Fibroblast of villous mesenchyme (primary cell): ENCODE measurements around the gene MPO. TPM values are rescaled to one million over a fixed set of nuclear protein-coding genes. Genes with fewer than 3 reads are reported as not detected.

Experiments
- DNase-seq: peaks from one replicate; pipeline ENCODE4 v3.0.0-alpha.2; 2010; ENCODE audit warnings: low read depth
- H3K4me3 ChIP-seq: 2 replicates; pipeline ENCODE4 v1.5.1; 2011; ENCODE audit warnings: low read depth, mild to moderate bottlenecking, low read length
- CTCF ChIP-seq: IDR thresholded peaks from 2 replicates; pipeline ENCODE4 v1.5.1; 2012; ENCODE audit warnings: low read depth, mild to moderate bottlenecking, low read length; ENCODE audit not compliant: insufficient read depth
- total RNA-seq: library from RNA; depleted of rRNA; stranded (reverse); fragments of >200 nt; gene quantifications from 2 replicates; pipeline ENCODE4 v1.2.3, GENCODE V29; 2012

The MPO gene
- total RNA-seq, 1 donor = not detected

- DNase-seq = no peak
- no peak for TF ChIP-seq CTCF
- H3K4me3 ChIP-seq = no peak overlapping the region
These were observed 46.1 kb upstream of the MPO start for GRCh38 chr17:58326609-58327362.

- TF ChIP-seq CTCF = no peak
- no peak for DNase-seq
- H3K4me3 ChIP-seq = no peak overlapping the region
These were observed 45.3 kb upstream of the MPO start for GRCh38 chr17:58325976-58326468.

GRCh38 chr17:58325289-58325726 lies 44.6 kb upstream of the MPO start:
- H3K4me3 ChIP-seq = no peak overlapping the region
- TF ChIP-seq CTCF = no peak

GRCh38 chr17:58324409-58325288 lies 43.9 kb upstream of the MPO start:
- DNase-seq = peak; percentile 10
- peak overlapping the region; percentile 56 for H3K4me3 ChIP-seq
- TF ChIP-seq CTCF = no peak

More at GRCh38 chr17:58325289-58325726, 44.6 kb upstream of the MPO start:
- no peak for DNase-seq

- no peak overlapping the region for H3K4me3 ChIP-seq
- no peak for DNase-seq
- no peak for TF ChIP-seq CTCF
These were observed 43.3 kb upstream of the MPO start for GRCh38 chr17:58324056-58324408.

- no peak for DNase-seq
- TF ChIP-seq CTCF = no peak
- no peak overlapping the region for H3K4me3 ChIP-seq
These were observed 42.8 kb upstream of the MPO start for GRCh38 chr17:58323366-58324055.
